OCI-LY1 (cell line): ENCODE data around the gene CCDC12.

Experiments used
- H2AFZ ChIP-seq: fragments of 200-600 bp; sonication (generic), shearing (Covaris generic); 2 replicates; pipeline ENCODE4 v1.6.0; 2014; ENCODE audit warnings: antibody characterized with exemption, mild to moderate bottlenecking, low read length
- H3F3A ChIP-seq: fragments of 200-600 bp; sonication (generic), shearing (Covaris generic); 2 replicates; pipeline ENCODE4 v1.6.0; 2014; ENCODE audit warnings: mild to moderate bottlenecking, antibody characterized with exemption, low read length, moderate library complexity; ENCODE audit not compliant: insufficient read depth
- H3K27ac ChIP-seq: fragments of 200-600 bp; sonication (generic); 2 replicates; pipeline ENCODE4 v1.5.1; 2014; ENCODE audit warnings: low read length, mixed run types, mild to moderate bottlenecking, low read depth; ENCODE audit not compliant: poor library complexity, severe bottlenecking
- H3K27me3 ChIP-seq: fragments of 200-600 bp; sonication (generic); 2 replicates; pipeline ENCODE4 v1.6.0; 2014; ENCODE audit warnings: antibody characterized with exemption, mild to moderate bottlenecking, low read length, moderate library complexity; ENCODE audit not compliant: insufficient read depth
- H3K36me3 ChIP-seq: fragments of 200-600 bp; sonication (generic); 2 replicates; pipeline ENCODE4 v1.6.1; 2014; ENCODE audit warnings: mild to moderate bottlenecking, antibody characterized with exemption, low read length, moderate library complexity, mixed read lengths; ENCODE audit not compliant: insufficient read depth
- H3K4me1 ChIP-seq: fragments of 200-600 bp; sonication (generic); 2 replicates; pipeline ENCODE4 v1.5.1; 2014; ENCODE audit warnings: mild to moderate bottlenecking, low read length, moderate library complexity; ENCODE audit not compliant: insufficient read depth, severe bottlenecking
- H3K4me2 ChIP-seq: fragments of 200-600 bp; sonication (generic), shearing (Covaris generic); 2 replicates; pipeline ENCODE4 v1.6.1; 2014; ENCODE audit warnings: low read length
- H3K4me3 ChIP-seq: fragments of 200-600 bp; sonication (generic); 2 replicates; pipeline ENCODE4 v1.5.1; 2014; ENCODE audit warnings: low read length, low read depth, mild to moderate bottlenecking, mixed read lengths; ENCODE audit not compliant: poor library complexity, severe bottlenecking
- H3K79me2 ChIP-seq: fragments of 200-600 bp; shearing (Covaris generic); 2 replicates; pipeline ENCODE4 v1.6.1; 2016; ENCODE audit warnings: mixed run types, low read length, mixed read lengths; ENCODE audit not compliant: insufficient read depth
- H3K9ac ChIP-seq: fragments of 200-600 bp; sonication (generic), shearing (Covaris generic); 2 replicates; pipeline ENCODE4 v1.6.1; 2014; ENCODE audit warnings: mild to moderate bottlenecking, low read length, mixed read lengths
- H3K9me2 ChIP-seq: fragments of 200-600 bp; sonication (generic), shearing (Covaris generic); 2 replicates; pipeline ENCODE4 v1.6.1; 2014; ENCODE audit warnings: low read depth, mild to moderate bottlenecking, low read length, mixed read lengths
- H3K9me3 ChIP-seq: fragments of 200-600 bp; shearing (Covaris generic); 2 replicates; pipeline ENCODE4 v1.6.1; 2014; ENCODE audit warnings: low read length, mixed read lengths
- H4K20me1 ChIP-seq: fragments of 200-600 bp; sonication (generic), shearing (Covaris generic); 2 replicates; pipeline ENCODE4 v1.6.0; 2016; ENCODE audit warnings: mild to moderate bottlenecking, low read length; ENCODE audit not compliant: insufficient read depth
- CTCF ChIP-seq: fragments of 200-600 bp; sonication (generic), shearing (Covaris generic); IDR thresholded peaks from 2 replicates; pipeline ENCODE4 v1.5.1; 2017; ENCODE audit warnings: mild to moderate bottlenecking, antibody characterized with exemption, low read length, moderate library complexity, mixed read lengths
- EZH2 ChIP-seq: fragments of 200-600 bp; sonication (generic), shearing (Covaris generic); IDR thresholded peaks from 2 replicates; pipeline ENCODE4 v1.8.0; 2017; ENCODE audit warnings: borderline replicate concordance, mixed run types, mild to moderate bottlenecking, antibody characterized with exemption, low read length, moderate library complexity, mixed read lengths

CCDC12 gene

DNA sequence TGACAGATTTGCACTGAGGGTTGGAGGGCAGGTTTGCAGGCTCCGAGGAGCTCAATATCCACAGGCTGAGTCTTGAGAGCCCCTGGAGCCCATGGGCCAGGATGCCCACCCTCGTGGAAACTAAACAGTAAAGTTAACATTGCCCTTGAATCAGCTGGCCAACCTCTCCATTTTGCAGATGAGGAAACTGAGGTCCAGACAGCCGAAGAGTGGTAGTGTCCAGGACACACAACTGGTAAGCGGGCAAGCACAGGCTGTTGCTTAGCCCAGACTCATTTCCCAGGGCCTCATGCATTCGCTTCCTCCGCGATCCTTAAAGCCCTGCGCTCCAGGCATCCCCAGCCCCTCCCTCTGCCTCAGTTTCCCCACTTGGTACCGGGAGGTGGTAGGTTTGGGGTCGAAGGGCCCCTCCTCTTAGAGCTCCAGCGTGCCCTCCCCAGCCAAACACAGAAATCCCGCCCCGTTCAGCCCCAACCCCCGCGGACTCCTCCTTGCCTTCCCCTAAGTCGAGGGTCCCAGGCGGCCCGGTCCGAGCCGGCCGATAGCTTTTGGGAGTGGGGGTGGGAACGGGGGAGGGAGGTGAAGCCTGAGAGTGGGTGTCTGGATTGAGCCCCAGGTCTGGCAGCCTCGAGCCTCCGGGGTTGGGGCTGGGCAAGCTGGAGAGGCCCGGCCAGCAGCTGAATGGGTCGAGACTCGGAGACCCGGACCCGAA is 95.5 kb downstream of the CCDC12 start:
- no peaks in the 10 kb centered on the region for H3K9me3 ChIP-seq
- H3K4me2 ChIP-seq: no peak overlapping the region
- no peak overlapping the region for H3K27ac ChIP-seq
- H2AFZ ChIP-seq: no peak overlapping the region
- H3K27me3 ChIP-seq: peaks cover 10% of the 10 kb centered on the region; the same call in 1 of the 2 replicates
- H3K79me2 ChIP-seq: no peaks in the 10 kb centered on the region
- no peaks in the 10 kb centered on the region for H3F3A ChIP-seq
- no peak overlapping the region for H3K4me3 ChIP-seq
- H3K36me3 ChIP-seq: no peaks in the 10 kb centered on the region
- TF ChIP-seq EZH2 (no peak), CTCF (no peak)
- H3K9ac ChIP-seq: no peak overlapping the region
- no peaks in the 10 kb centered on the region for H3K9me2 ChIP-seq
- H4K20me1 ChIP-seq: no peaks in the 10 kb centered on the region
- peaks cover 6% of the 10 kb centered on the region for H3K4me1 ChIP-seq

DNA sequence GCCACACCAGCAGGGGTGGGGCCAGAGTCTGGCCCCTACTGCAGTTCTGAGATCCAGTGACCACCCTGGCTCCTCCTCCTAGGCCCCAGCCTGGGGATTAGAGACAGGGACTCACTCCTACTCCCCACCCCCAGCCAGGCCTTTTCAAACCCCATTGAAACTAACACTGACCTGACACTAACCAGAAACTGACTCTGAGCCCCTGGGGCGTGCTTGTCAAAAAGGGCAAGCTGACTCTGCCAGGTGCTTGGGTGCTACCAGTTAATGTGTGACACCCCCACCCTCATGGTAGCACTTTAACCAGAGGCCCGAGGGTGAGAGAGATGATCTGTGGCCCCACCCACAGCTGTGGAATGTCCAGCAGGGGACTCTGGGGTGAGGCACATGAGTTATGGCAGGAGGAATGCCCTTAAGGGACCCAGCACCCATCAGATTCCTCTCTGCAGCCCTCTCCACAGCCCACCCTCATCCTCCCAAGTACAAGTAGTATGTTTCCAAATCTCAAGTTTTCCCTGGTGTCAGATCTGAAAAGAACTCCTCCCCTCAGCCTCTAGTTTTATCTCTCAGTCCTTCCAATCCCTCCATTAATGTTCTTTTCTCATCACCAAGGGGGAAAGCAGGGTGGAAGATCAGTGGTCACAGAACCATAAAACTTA is 97.6 kb downstream of the CCDC12 start:
- TF ChIP-seq CTCF (no peak), EZH2 (no peak)
- Histone ChIP-seq H3K4me1 (peaks cover 6% of the 10 kb centered on the region), H3K79me2 (no peaks in the 10 kb centered on the region), H3K9me2 (no peaks in the 10 kb centered on the region), H3F3A (no peaks in the 10 kb centered on the region), H3K4me3 (no peak overlapping the region), H3K9me3 (no peaks in the 10 kb centered on the region), H2AFZ (no peak overlapping the region), H3K27ac (no peak overlapping the region), H3K36me3 (no peaks in the 10 kb centered on the region), H3K4me2 (no peak overlapping the region), H3K9ac (no peak overlapping the region), H4K20me1 (no peaks in the 10 kb centered on the region), H3K27me3 (peaks cover 4% of the 10 kb centered on the region; the same call in 1 of the 2 replicates)

DNA sequence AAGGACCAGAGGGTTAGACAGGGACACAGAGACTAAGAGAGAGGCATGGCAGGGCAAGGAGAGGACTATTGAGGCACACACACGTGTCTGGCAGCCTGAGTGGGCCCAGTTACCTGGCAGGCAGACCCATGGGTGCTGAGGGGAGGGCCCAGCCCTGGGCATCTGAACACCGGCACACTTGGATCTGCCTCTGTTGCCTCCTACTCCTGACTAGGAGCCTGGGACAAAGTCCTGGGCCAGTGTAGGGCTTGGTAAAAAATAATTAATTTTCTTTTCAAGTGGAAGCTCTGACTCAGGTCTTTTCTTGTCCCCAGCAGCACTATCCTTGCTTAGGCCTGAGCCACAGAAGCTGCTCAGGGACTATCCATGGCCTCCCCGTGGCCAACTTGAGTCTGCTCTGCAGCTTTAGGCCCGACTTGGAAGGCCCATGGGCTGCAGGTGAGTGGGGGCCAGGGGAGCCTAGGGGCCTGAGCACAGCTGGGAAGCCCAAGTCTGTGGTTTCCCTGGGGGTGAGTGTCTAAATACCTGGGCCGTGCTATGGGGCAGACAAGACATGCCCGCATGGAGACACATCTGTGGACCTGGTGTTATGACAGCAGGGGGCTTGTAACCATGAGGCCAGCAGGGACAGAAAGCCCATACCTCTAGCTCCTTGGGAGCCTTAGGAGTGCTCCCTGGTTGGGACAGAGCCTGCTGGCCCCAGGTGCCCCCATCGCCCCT is 99.0 kb downstream of the CCDC12 start, which contains the start of gene PTH1R:
PTH1R (plus strand) TSS at position 316 of the 720 bp plus-strand sequence. CDS start 5,839 bp downstream, outside the sequence.
- no peak within 1 kb of the TSS for H3K9ac ChIP-seq
- no peak within 1 kb of the TSS for H3K4me3 ChIP-seq
- H3K9me2 ChIP-seq: no peaks in the 10 kb centered on the region
- TF ChIP-seq EZH2 (no peak), CTCF (no peak)
- H3K79me2 ChIP-seq: no peaks in the 10 kb centered on the region
- no peaks in the 10 kb centered on the region for H3K9me3 ChIP-seq
- H3K27me3 ChIP-seq: peaks cover 4% of the 10 kb centered on the region; the same call in 1 of the 2 replicates
- H3K4me2 ChIP-seq: no peak within 1 kb of the TSS
- no peak within 1 kb of the TSS for H2AFZ ChIP-seq
- H4K20me1 ChIP-seq: no peaks in the 10 kb centered on the region
- no peak within 1 kb of the TSS for H3K27ac ChIP-seq
- no peaks in the 10 kb centered on the region for H3F3A ChIP-seq
- H3K36me3 ChIP-seq: no peaks in the 10 kb centered on the region
- peaks cover 3% of the 10 kb centered on the region for H3K4me1 ChIP-seq
